ENCODE results near the gene NEGR1.

Gene NEGR1

GRCh38 chr1:71792264-71792663 lies 490.1 kb downstream of the NEGR1 start:
- TF ChIP-seq POLR2A (IDR thresholded peaks at IDR 0.05; ENCODE audit: extremely low read depth, insufficient read length) (no peak), MAX (IDR thresholded peaks at IDR 0.05; ENCODE audit: low read depth, low read length) (no peak), CTCF (IDR thresholded peaks at IDR 0.05; ENCODE audit: low read depth, low read length) (no peak), MYC (IDR thresholded peaks at IDR 0.05; ENCODE audit: low read depth, low read length) (no peak)
- H3K4me3 ChIP-seq (ENCODE audit: low read depth, low read length): no peak overlapping the region
- DNase-seq (ENCODE audit: low read depth): peak; percentile 60

GRCh38 chr1:71788113-71788512 lies 494.2 kb downstream of the NEGR1 start:
- H3K4me3 ChIP-seq (ENCODE audit: low read depth, low read length): no peak overlapping the region
- no peak for TF ChIP-seq CTCF (IDR thresholded peaks at IDR 0.05; ENCODE audit: low read depth, low read length)
- TF ChIP-seq POLR2A (IDR thresholded peaks at IDR 0.05; ENCODE audit: extremely low read depth, insufficient read length): no peak
- TF ChIP-seq MAX (IDR thresholded peaks at IDR 0.05; ENCODE audit: low read depth, low read length): no peak
- no peak for TF ChIP-seq MYC (IDR thresholded peaks at IDR 0.05; ENCODE audit: low read depth, low read length)
- DNase-seq (ENCODE audit: low read depth): no peak

- no peak for DNase-seq (ENCODE audit: low read depth)
- H3K4me3 ChIP-seq (ENCODE audit: low read depth, low read length): no peak overlapping the region
- TF ChIP-seq CTCF (IDR thresholded peaks at IDR 0.05; ENCODE audit: low read depth, low read length): no peak
- TF ChIP-seq MAX (IDR thresholded peaks at IDR 0.05; ENCODE audit: low read depth, low read length): no peak
- TF ChIP-seq MYC (IDR thresholded peaks at IDR 0.05; ENCODE audit: low read depth, low read length): no peak
- no peak for TF ChIP-seq POLR2A (IDR thresholded peaks at IDR 0.05; ENCODE audit: extremely low read depth, insufficient read length)
Observed at GRCh38 chr1:71787699-71788098, 494.6 kb downstream of the NEGR1 start.

- no peak overlapping the region for H3K4me3 ChIP-seq (ENCODE audit: low read depth, low read length)
- no peak for DNase-seq (ENCODE audit: low read depth)
- TF ChIP-seq MYC (IDR thresholded peaks at IDR 0.05; ENCODE audit: low read depth, low read length): no peak
- TF ChIP-seq MAX (IDR thresholded peaks at IDR 0.05; ENCODE audit: low read depth, low read length): no peak
- no peak for TF ChIP-seq CTCF (IDR thresholded peaks at IDR 0.05; ENCODE audit: low read depth, low read length)
- no peak for TF ChIP-seq POLR2A (IDR thresholded peaks at IDR 0.05; ENCODE audit: extremely low read depth, insufficient read length)
Observed at GRCh38 chr1:71786218-71786617, 496.1 kb downstream of the NEGR1 start.

GRCh38 chr1:71785450-71785849 lies 496.9 kb downstream of the NEGR1 start:
- TF ChIP-seq MYC (IDR thresholded peaks at IDR 0.05; ENCODE audit: low read depth, low read length): no peak
- no peak for TF ChIP-seq CTCF (IDR thresholded peaks at IDR 0.05; ENCODE audit: low read depth, low read length)
- no peak for TF ChIP-seq POLR2A (IDR thresholded peaks at IDR 0.05; ENCODE audit: extremely low read depth, insufficient read length)
- TF ChIP-seq MAX (IDR thresholded peaks at IDR 0.05; ENCODE audit: low read depth, low read length): no peak
- DNase-seq (ENCODE audit: low read depth): no peak
- H3K4me3 ChIP-seq (ENCODE audit: low read depth, low read length): no peak overlapping the region

- TF ChIP-seq CTCF (IDR thresholded peaks at IDR 0.05; ENCODE audit: low read depth, low read length): no peak
- TF ChIP-seq MYC (IDR thresholded peaks at IDR 0.05; ENCODE audit: low read depth, low read length): no peak
- TF ChIP-seq POLR2A (IDR thresholded peaks at IDR 0.05; ENCODE audit: extremely low read depth, insufficient read length): no peak
- TF ChIP-seq MAX (IDR thresholded peaks at IDR 0.05; ENCODE audit: low read depth, low read length): no peak
Observed at GRCh38 chr1:71785000-71785399, 497.3 kb downstream of the NEGR1 start.

More at GRCh38 chr1:71785000-71785399, 497.3 kb downstream of the NEGR1 start:
- no peak for DNase-seq (ENCODE audit: low read depth)
- no peak overlapping the region for H3K4me3 ChIP-seq (ENCODE audit: low read depth, low read length)

Measured in NB4 (cell line).